COR-L47 (cell line): ENCODE data around the gene FAM3D.

ENCODE experiments used
- DNase-seq: peaks from one replicate; lab custom pipeline; 2025; lab: John Stamatoyannopoulos, UW

FAM3D gene

DNA sequence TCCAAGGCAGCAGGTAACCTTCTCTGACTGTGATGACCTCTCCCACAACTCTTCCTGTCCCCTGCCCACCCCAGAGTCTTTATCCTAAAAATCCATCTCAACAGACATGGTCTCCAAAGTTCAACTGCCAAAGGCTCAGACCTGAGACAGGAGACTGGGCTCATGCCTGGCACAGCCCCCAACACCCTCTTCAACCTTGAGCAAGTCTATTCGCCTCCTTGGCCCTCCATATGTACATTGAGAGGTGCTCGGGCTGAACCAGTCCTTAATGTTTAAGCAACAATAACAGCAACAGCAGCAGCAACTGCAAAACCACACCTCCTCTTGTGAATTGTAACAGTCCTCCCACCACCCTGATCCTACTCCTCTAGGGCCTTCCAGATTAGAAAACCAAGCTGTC is 9.9 kb downstream of the FAM3D start:
- DNase-seq, result no peak

DNA sequence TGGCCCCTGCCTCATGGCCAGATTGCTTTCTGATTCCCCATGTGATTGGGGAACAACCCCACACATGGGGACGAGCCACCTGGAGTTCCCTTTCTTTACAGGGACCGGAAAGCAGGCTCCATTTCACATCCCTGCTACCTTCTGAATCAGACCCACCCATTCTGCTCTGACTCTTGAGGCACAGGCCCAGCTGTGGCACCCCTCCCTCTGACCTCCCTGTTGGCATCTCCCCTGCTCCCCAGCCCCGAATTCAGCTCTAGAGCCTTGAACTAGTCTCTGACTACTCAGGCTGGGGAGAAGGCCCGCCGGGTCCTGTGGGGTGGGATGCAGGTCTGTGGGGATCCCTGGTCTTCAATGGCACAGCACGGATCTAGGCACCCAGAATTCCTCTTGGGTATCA is 12.1 kb downstream of the FAM3D start:
- no peak for DNase-seq

DNA sequence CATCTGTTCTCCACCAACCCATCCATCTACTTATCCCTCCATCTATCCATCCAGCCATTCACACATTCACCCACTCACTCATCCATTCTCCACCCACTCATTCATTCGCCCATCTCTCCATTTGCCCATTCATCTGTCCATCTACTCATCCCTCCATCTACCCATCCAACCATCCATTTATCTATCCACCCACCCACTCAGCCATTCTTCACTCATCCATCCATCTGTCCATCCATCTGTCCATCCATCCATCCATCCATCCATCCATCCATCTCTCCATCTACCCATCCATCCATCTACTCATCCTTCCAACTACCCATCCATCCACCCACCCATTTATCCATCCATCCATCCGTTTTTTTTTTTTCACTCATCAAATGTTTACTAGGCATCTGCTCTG is 13.9 kb downstream of the FAM3D start:
- DNase-seq, result no peak

DNA sequence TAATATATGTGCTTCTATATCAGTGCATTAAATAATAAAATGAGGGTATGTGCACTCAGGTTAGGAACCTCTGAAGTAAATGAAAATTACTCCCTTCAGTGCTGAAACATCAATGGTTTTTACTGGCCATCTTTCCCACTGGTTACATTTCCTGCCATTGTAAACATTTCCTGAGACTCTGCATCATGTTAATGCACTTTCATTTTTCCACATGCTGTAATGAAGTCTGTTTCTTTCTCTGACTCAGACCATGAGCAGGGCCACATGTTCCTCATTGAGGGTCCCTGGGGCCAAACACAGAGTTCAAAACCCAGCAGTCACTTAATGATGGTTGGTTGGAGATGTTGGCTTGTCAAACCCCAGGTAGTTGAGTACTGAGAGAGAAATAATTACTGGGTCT is 15.3 kb downstream of the FAM3D start:
- DNase-seq, result no peak

DNA sequence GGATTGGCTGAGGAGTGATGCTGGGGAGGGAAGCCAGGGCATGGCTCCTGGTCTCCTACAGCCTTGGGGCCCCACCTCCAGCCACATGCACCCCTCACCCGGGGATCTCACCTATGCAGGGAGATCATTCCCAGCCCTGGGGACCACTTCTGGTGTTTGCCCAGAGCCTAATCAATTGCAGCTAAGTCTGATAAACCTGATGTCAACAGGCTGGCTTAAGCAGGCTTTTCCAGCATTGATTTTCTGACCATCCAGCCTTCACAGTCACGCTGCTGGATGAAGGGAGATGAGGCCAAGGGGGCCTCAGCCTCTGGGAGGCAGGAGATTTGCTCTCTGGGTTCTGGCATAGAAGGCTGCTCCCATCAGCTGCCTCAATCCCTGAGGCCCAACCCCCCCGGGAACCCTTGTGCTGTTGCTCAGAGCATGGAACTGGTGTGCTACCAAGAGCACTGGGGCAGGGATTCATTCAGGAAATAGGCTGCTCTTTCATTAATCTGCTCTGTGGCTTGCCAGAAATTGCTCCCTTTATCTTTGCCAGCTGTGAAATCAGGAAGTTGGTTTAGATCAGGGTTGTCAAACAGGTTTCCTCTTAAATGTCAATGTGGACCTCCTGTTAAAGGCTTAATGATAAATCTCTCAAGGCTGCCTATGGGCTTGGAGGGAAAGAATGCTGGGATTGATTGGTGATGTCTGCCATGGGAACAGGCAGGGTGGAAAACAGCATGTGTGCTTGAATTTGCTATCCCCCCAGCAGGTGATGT is 19.0 kb downstream of the FAM3D start:
- DNase-seq, result no peak

DNA sequence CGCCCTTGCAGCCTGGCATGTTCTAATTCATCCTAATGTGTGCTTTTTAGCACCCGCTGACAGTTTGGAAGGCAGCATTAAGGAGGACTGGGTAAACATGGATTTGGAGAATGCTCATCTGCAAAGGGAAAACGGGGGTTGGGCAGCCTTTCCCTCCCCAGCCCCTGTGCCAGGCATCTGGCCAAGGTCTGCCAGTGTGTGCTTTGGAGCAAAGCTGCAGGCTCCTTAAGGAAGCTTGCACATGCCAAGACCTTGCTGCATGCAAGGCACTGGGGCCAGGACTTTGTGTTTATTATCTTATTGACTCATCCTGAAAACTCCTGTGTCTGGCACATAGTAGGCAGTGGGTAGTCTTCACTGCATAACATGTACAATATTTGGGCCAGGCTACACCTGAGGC is 20.1 kb downstream of the FAM3D start:
- no peak for DNase-seq

DNA sequence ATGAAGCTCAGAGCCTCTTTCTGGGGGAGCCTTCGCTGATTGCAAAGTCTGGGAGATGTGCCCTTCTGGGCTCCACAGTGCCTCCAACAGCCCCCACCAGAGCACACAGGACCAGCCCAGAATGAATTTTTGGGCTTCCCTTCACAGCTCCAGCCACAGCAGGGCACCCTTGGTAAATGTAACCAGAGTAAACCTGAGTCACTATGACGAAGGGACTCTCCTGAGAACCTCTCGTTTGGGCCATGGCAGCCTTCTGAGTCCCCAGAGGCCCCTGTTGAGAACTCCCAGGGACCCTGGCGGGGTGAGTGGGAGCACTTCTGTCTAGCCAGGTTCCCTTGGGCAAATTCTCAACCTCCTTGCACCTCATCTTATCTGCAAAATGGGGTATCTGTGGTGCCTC is 20.8 kb downstream of the FAM3D start:
- no peak for DNase-seq

DNA sequence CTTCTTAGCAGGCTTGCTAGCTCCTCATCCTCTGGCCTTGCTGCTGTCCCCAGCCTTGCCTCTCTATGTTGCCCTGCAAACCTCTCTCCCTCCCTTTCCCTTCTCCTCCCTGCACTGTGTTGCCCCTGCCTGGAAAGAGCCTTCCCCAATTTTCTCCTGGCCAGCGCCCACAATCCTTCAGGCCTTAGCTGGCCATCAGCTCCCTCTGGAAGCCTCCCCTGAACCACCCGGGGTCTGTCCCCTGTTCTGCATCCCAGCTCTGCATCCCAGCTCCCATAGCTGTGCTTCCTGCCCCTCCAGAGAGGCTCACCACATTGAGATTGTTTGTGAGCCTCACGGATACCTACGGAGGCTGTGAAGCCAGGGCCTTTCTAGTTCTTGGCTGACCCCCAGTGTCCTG is 23.7 kb downstream of the FAM3D start:
- no peak for DNase-seq

DNA sequence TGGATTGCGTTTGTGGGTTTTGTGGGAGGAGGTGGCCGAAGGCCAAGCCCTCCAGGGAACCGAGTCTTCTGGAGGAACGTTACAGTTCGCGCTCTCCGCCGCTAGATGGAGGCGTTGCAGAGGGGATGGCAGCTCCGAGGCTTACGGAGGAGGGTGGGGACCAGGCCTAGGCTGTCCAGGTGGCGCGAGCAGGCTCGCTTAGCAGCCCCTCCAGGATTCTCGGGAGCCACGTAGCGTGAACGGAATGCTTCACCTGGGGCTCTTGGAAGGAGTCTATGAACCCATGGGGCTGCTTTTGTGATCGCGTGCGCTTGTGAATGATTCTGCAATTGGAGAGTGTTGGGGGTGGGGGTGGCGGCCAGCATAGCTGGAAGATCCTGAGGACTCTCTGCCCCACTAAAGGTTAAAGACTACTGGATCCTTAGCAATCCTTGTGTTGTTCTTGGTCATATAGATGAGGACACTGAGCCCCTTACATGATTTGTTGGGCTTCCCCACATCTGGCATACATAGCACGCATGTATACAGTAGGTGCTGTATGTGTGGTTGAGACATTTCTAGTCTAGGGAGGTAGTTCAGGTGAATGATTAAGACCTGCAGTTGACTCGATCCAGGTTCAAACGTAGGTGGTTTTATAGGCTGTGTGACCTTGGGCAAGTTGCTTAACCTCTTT is 25.7 kb downstream of the FAM3D start:
- DNase-seq, result peak; percentile 33

DNA sequence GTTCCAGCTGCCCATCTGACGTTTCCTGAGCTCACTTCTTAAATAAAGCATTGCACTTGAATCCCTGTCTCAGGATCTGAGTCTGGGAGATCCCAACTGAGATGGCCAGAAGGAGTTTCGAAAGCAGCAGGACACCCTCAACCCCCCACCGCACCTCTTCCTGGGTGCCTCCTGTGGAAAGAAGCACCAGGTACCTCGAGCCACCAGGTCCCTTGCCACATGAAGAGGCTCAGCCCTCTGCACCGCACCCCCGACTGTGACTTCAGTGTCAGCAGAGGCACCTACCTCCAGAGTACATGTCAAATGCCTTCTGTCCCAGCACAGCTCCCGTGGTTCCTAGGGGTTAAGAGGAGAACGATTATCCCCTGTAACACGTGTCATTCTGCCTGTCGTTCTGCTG is 26.7 kb downstream of the FAM3D start:
- no peak for DNase-seq

DNA sequence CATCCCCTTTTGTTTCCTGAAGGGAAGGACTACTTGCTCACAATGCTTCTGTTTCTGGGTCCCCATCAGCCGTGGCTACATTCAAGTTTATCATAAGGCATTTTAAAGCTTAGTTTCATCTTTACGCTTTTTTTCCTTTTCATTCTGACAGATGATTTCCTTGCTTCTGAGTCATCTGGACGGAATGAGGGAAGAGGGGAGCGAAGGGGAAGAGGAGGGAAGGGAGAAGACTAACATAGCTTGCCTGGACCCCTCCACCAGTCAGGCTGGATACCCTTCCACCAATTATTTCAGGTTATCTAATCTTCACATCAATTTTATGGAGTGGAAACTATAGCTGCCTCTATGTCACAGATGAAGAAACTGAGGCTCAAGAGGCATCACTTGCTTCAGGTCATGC is 27.6 kb downstream of the FAM3D start:
- no peak for DNase-seq

DNA sequence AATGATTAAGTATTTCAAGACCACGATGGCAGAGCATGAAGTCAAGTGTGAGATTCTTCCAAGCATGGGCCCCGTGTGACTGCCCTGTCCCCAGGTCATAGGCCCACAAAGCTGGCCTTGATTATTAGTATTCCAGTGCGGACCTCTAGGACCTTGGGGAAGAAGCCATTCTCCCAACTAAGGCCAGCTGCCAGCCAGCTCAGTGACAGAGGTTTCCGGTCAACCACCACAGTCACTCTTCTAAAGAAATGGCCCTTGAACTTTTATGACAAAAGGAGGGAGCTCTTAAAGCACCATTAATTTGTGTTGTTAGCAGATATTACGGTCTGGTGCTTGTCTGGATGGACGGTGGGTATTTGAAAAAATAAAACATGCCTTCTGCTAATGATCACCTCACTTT is 28.0 kb downstream of the FAM3D start:
- no peak for DNase-seq

DNA sequence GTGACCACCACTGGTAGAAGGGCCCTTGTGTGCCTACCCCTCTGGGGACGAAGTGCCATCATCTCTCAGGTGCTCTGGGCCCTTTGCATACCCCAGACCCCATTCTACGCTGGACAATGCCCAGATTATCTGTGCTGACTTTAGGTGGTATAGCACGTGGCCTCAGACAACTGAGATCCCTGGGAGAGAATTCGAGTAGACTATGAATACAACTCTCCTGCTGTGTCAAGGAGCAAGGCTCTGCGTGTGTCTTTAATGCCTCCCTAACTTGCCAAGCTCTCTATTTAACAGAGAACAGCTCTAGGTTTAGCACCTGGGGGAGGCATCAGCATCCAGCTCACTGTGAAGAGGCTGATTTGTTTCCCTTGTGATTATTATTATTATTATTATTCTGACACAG is 29.1 kb downstream of the FAM3D start:
- DNase-seq, result no peak

DNA sequence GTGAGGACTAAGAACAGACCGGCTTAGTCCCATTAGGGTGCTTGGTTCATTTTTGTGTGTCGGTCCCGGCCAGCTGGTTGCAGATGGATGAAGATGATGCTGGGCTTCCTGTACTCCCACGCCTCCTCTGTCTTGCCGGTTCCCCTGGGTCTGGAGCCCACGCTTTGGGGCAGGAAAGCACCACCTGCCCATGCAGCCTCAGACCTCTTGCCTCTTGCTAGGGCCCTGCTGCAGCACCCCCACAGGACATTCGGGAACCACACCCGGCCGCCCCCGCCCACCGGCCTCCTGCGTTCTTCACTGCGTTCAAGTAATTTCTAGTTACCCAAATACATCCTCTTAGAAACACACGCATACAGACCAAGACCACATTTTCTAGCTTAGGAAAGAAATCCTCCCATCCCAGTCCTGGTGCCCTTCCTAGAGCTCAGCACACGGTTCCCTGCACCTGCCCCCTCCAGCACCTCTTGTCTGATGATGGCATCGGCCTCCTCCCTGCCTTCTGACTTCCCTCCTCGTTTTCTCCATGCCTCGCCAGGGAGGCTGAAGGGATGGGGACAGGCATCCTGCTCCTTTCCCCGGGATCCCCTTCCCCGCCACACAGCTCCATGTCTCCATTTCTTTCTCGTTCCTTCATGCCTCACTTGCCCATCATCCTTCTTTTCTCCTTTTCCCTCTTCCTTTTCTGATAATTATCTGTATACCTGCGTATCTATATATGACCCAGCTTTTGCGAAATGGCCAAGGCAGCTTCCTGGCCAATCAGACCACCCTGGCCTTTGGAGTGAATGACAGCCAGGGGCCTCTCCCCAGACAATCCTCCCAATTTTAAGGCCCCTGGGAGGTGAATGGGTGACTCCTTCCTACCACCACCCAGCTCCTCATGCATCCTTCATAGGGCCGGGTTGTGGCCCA is 30.9 kb downstream of the FAM3D start:
- no peak for DNase-seq

DNA sequence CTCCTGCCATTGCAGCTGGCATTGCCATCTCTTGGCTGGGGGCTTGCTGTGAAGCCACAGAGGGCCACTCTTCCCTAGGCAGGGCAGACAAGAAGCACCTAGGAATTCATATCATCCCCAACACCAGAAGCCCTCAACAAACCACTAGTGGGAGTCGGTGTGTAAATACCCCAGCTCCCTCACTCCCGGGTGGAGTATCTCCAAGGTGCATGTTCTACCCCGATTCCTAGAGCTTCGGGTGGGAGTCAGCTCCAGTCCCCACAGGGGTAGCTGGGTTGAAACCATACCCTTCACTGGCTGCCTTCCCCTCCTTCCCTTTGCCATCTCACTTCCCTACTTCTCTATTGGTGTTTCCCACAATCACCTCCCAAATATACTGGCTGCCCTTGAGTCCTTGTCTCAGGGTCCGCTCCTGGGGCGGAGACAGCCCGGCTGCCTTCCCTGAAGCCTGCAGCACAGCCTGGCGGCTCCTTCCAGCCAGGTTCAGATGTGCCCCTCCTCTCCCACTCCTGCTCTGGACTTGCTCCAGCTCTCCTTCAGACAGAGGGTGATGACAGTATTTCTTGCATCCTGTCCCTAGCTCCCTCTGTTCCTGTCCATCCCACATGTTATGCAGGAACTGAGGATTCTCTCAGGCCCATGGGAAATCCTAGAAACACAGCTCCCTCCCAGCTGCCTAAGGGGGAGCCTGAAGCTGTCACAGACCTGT is 33.3 kb downstream of the FAM3D start:
- DNase-seq, result no peak

DNA sequence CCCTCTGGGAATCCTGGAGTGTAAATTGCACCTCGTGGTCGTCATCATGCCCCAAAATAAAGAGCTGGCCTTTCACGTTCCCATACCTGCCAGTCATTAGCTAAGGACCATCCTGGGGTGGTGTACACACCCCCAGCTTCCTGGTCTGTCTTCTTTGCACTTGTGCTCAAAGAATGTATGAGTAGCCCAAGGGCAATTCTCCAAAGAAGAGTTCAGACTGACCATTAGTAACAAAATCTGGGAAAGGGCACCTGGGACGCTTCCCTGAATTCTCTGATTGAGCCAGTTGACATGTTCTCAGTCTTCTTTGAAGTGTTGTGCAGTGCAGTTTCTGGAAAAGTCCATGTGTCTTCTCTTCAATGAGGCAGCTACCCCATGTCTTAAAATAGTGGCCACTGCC is 34.8 kb downstream of the FAM3D start:
- no peak for DNase-seq

DNA sequence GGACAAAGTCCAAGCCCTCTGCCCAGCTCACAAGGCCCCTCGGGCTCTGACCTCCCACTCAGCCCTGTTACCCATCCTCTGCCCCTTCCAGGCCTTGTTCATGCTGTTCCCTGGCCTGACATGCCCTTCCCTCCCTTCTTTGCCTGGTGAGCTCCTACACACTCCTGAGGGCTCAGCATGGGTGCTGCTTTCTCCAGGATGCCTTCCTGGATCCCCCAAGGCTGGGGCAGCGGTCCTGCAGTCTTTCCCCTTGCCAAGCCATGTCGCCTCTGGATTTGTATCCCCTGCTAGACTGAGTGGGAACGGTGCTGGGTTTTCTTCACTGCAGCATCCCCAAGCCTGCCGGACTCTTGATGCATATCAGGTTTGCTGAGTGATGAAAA is 35.9 kb downstream of the FAM3D start:
- DNase-seq, result no peak

DNA sequence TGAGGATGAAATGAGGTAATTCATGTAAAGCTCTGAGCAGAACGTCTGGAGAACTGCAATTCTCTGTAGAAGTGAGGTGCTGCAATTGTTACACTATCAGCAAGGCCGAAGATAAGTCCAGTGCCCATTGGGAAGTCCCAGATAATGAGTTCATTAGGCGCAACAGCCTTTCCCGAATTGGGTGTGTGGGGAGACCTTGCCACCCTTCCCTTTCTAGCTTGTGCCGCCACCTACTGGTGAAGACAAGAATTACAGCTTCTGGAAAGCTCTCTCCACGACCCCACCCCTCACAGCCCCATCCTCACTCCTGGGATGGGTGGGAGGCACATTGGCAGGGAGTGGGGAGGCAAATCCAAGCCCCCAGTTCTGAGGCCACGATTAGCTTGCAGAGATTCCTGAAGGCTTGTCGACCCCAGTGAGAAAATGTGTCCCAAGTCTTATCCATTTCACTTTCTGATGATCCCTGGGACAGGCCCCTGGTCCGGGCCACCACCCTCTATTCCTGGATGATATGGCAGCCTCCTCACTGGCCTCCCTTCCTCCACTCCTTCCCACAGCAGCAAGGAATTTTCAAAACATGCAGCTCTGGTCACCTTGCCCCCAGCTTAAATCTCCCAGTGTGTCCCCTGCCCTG is 36.4 kb downstream of the FAM3D start:
- peak; percentile 51 for DNase-seq

DNA sequence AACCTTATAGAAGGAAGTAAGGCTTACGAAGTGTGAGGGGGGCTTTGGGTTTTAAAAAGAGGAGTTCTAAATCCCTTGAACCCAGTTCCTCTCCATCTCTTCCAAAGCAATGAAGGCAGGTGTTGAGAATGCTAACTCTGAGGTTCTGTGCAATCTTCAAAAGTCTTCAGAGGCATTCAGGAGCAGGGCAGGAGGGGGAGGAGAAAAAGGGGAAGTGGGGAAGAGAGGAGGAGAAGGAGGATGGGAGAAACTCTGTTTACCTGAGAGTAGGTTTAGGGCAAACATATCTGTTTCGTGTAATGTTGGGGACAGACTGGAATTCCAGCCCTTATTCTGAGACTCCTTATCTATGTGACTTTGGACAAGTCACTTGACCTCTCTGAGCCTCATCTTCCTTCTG is 36.9 kb downstream of the FAM3D start:
- no peak for DNase-seq

DNA sequence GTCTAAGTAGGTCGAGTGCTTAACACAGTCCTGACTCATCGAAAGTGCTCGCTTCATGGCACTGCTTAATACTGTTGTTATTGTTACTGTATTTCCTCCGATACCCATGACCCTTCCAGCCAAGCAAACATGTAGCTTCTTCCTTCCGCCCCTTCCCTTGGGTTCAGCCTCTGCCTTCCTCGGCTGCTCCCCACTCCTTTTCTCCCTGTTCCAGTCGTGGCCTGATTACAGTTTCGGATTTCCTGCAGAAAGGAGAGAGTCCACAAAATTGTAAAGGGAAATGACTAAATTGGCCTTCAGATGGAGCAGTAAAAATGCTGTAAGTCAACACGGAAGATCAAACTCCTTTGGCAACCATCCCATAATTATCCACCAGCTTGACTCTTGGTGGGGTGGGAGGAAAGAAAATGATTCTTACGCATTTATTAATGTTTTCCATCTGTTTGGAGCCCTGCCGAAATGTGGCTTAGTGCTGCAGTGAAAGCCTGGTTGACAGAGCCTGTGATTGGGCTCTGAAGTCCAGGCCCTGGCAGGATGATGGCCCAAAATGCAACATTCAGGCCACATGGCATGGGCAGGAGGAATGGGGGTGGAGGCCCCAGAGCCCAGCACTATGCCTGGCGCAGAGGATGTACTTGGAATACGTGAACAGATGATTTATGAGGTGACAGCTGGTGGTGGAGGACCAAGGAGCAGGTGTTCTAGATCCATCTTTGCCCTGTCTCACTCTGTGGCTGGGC is 37.6 kb downstream of the FAM3D start:
- no peak for DNase-seq

DNA sequence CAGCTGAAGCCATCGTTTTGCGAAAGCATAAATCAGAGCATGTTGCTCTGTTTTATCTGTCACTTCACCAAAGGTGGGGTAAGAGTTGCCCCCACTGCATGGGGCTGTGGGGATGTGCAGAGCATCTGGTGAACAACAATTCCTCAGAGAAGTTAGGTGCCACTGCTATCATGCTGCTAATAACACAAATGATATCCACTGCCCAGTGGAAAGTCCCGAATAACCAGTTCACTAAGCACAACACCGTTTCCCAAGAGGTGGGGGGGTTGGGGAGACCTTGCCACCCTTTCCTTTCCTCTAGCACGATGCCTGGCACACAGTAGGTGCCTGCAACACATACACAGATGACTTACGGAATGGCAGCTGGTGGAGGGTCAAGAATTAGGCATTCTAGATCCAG is 38.6 kb downstream of the FAM3D start:
- DNase-seq, result no peak
